Measurements from ENCODE around the gene SLC40A1. TPM values are rescaled to one million over a fixed set of nuclear protein-coding genes. Genes with fewer than 3 reads are reported as not detected.

The SLC40A1 gene
- total and polyA plus RNA-seq, 2 of the 8 experiments (the other 6 are each of a cell fraction or from before 2014, with no cell fraction given): 0.03 TPM; not detected in 1

DNA sequence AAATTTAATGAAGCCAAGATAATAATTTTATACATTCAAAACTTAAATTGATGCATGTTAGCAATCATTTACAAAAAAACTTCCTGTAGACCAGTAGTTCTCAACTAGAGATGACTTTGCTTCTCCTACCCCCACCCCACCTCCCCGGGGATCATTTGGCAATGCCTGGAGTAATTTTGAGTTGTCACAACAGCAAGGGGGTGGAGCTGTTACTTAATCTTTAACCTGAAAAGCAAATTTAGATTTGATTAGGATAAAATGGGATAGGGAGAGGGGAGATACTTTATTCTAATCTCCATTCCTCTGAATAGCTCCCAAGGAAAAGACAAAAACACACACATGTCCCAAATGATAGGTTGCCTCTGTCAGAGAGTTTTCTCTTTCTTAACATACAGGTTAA is 4.2 kb downstream of the SLC40A1 start (continued):
- TF ChIP-seq, protein P1, sequence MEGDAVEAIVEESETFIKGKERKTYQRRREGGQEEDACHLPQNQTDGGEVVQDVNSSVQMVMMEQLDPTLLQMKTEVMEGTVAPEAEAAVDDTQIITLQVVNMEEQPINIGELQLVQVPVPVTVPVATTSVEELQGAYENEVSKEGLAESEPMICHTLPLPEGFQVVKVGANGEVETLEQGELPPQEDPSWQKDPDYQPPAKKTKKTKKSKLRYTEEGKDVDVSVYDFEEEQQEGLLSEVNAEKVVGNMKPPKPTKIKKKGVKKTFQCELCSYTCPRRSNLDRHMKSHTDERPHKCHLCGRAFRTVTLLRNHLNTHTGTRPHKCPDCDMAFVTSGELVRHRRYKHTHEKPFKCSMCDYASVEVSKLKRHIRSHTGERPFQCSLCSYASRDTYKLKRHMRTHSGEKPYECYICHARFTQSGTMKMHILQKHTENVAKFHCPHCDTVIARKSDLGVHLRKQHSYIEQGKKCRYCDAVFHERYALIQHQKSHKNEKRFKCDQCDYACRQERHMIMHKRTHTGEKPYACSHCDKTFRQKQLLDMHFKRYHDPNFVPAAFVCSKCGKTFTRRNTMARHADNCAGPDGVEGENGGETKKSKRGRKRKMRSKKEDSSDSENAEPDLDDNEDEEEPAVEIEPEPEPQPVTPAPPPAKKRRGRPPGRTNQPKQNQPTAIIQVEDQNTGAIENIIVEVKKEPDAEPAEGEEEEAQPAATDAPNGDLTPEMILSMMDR (IDR thresholded peaks at IDR 0.05; ENCODE audit: control extremely low read depth in 1 of 3, insufficient read depth in 1 of 3, low read depth in 1 of 3, low read length in 3 of 3): no peak
- TF ChIP-seq GTF2F1 (IDR thresholded peaks at IDR 0.05; ENCODE audit: borderline replicate concordance, low read depth, low read length) (no peak), CBX8 (IDR thresholded peaks at IDR 0.05; ENCODE audit: borderline replicate concordance, low read depth, low read length) (no peak), PHF8 (conservative IDR thresholded peaks at IDR 0.05; ENCODE audit: low read depth, low read length) (no peak), RBBP5 (IDR thresholded peaks at IDR 0.05; ENCODE audit: borderline replicate concordance, low read depth, low read length) (no peak), BRCA1 (IDR thresholded peaks at IDR 0.05; ENCODE audit: low read depth, low read length) (no peak), POLR2AphosphoS5 (IDR thresholded peaks at IDR 0.05; ENCODE audit: low read depth, low read length) (no peak), NRF1 (IDR thresholded peaks at IDR 0.05; ENCODE audit: low read depth, low read length) (no peak), SP2 (IDR thresholded peaks at IDR 0.05; ENCODE audit: low read length) (no peak), ASH2L (IDR thresholded peaks at IDR 0.05; ENCODE audit: low read length) (no peak)

Measured in H1 (cell line).